B cell (primary cell): ENCODE results near the gene OR2T27. TPM values are rescaled to one million over a fixed set of nuclear protein-coding genes. Genes with fewer than 3 reads are reported as not detected.

Source experiments
- ATAC-seq: fragments of 200-7000 bp; cut with Tn5 transposase; one replicate; pipeline ENCODE4 v1.10.0; 2021; ENCODE audit warnings: low read depth, mild to moderate bottlenecking, moderate number of reproducible peaks, moderate library complexity
- CTCF ChIA-PET: fragments of 350-600 bp; sonication (Branson Sonifier 250); formaldehyde crosslinking; loops from one replicate; lab custom pipeline; 2021; ENCODE audit warnings: antibody characterized with exemption, inconsistent platforms; lab: Charles Lee
- POLR2A ChIA-PET: fragments of 350-600 bp; sonication (Branson Sonifier 250); formaldehyde crosslinking; loops from one replicate; lab custom pipeline; 2021; ENCODE audit warnings: antibody characterized with exemption; lab: Charles Lee
- DNase-seq: peaks from one replicate; pipeline ENCODE4 v3.0.0; 2013
- H2AFZ ChIP-seq: 2 replicates; pipeline ENCODE4 v1.6.1; 2012; ENCODE audit warnings: mild to moderate bottlenecking, low read depth, low read length; ENCODE audit not compliant: insufficient read depth, poor library complexity, severe bottlenecking
- H3K27ac ChIP-seq, 2 donors: 1 replicate in 1 of 2; 2 replicates in 1 of 2; pipeline ENCODE4 v1.5.1; 2012 to 2013; ENCODE audit warnings: low read length in 2 of 2, mild to moderate bottlenecking in 2 of 2, moderate library complexity in 1 of 2
- H3K27me3 ChIP-seq, 4 experiments: fragments of 200-600 bp in 1 of 4; sonication (generic) in 1 of 4; replicated peaks in 1 of 4; 1 replicate in 2 of 4; 2 replicates in 2 of 4; pipeline versions ENCODE4 v1.6.1 to v1.7.0; 2013 to 2016; ENCODE audit warnings: low read length in 3 of 4, mild to moderate bottlenecking in 2 of 4, mixed read lengths in 1 of 4, moderate library complexity in 1 of 4; ENCODE audit not compliant: insufficient read depth in 4 of 4, control insufficient read depth in 3 of 4; ENCODE audit errors: control extremely low read depth in 1 of 4
- H3K36me3 ChIP-seq, 2 experiments: replicated peaks in 1 of 2; 1 replicate in 1 of 2; 2 replicates in 1 of 2; pipeline versions ENCODE4 v1.6.1 to v1.7.1; 2013; ENCODE audit warnings: low read length in 1 of 2; ENCODE audit not compliant: insufficient read depth in 2 of 2, control insufficient read depth in 1 of 2; ENCODE audit errors: control extremely low read depth in 1 of 2, extremely low read depth in 1 of 2
- H3K4me1 ChIP-seq, 2 donors: fragments of 200-600 bp in 1 of 2; sonication (generic) in 1 of 2; 1 replicate in 1 of 2; 2 replicates in 1 of 2; pipeline versions ENCODE4 v1.5.1 to v1.6.1; 2013 to 2017; ENCODE audit warnings: low read length in 2 of 2; ENCODE audit not compliant: control insufficient read depth in 2 of 2, insufficient read depth in 2 of 2
- H3K4me2 ChIP-seq: replicated peaks from 2 replicates; pipeline ENCODE3; 2012; ENCODE audit warnings: mild to moderate bottlenecking, low read depth, low read length; ENCODE audit not compliant: poor library complexity, severe bottlenecking
- H3K4me3 ChIP-seq, 5 experiments: fragments of 200-600 bp in 1 of 5; sonication (generic) in 1 of 5; 1 replicate in 3 of 5; 2 replicates in 2 of 5; pipeline versions ENCODE4 v1.5.1 to v1.7.0; 2011 to 2016; ENCODE audit warnings: low read length in 4 of 5, mild to moderate bottlenecking in 4 of 5, low read depth in 2 of 5, control low read depth in 1 of 5, moderate library complexity in 1 of 5; ENCODE audit not compliant: insufficient read depth in 1 of 5; ENCODE audit errors: control extremely low read depth in 1 of 5, extremely low read depth in 1 of 5
- H3K79me2 ChIP-seq: fragments of 200-600 bp; sonication (generic); one replicate; pipeline ENCODE4 v1.6.0; 2016; ENCODE audit warnings: low read length; ENCODE audit not compliant: control insufficient read depth, insufficient read depth
- H3K9ac ChIP-seq: fragments of 200-600 bp; sonication (generic); 2 replicates; pipeline ENCODE4 v1.6.1; 2017; ENCODE audit warnings: mild to moderate bottlenecking, low read length, moderate library complexity
- H3K9me3 ChIP-seq, 3 donors: one replicate each; pipeline versions ENCODE4 v1.6.1 to v1.7.1; 2013; ENCODE audit warnings: low read length in 2 of 3; ENCODE audit not compliant: control insufficient read depth in 2 of 3, insufficient read depth in 1 of 3; ENCODE audit errors: control extremely low read depth in 1 of 3
- H4K20me1 ChIP-seq: 2 replicates; pipeline ENCODE4 v1.6.0; 2012; ENCODE audit warnings: mild to moderate bottlenecking, low read length; ENCODE audit not compliant: insufficient read depth, control insufficient read depth, poor library complexity, severe bottlenecking
- H3K27ac Mint-ChIP-seq: one replicate; pipeline ENCODE4 v1.8.0; 2021; ENCODE audit warnings: mixed read lengths
- H3K27me3 Mint-ChIP-seq: one replicate; pipeline ENCODE4 v1.8.0; 2021; ENCODE audit warnings: mixed read lengths
- H3K4me1 Mint-ChIP-seq: one replicate; pipeline ENCODE4 v1.8.0; 2021; ENCODE audit warnings: mixed read lengths
- H3K4me3 Mint-ChIP-seq: one replicate; pipeline ENCODE4 v1.8.0; 2021; ENCODE audit warnings: mixed read lengths
- H3K9me3 Mint-ChIP-seq: one replicate; pipeline ENCODE4 v1.8.0; 2022; ENCODE audit warnings: mixed read lengths; ENCODE audit not compliant: insufficient read depth
- CTCF ChIP-seq: fragments of 200-600 bp; IDR thresholded peaks from one replicate; pipeline ENCODE4 v1.8.0; 2022; ENCODE audit warnings: antibody characterized with exemption, mild to moderate bottlenecking
- EZH2 ChIP-seq: IDR thresholded peaks from 2 replicates; pipeline ENCODE4 v1.6.1; 2012; ENCODE audit warnings: borderline replicate concordance, low read depth, mild to moderate bottlenecking, moderate library complexity, low read length; ENCODE audit not compliant: insufficient read depth, poor library complexity, severe bottlenecking
- WGBS: methylation state at CpG from one replicate; pipeline ENCODE4 v1.1.5; 2013; ENCODE audit warnings: missing lambda C conversion rate; ENCODE audit not compliant: insufficient coverage; 5-methylcytosine and 5-hydroxymethylcytosine counted together
- intact Hi-C: fragments of 100-400 bp; cut with micrococcal nuclease; formaldehyde crosslinking; loops from one replicate; pipeline ENCODE4 v1.10.0; 2022
- polyA plus RNA-seq: library from polyadenylated mRNA; depleted of rRNA; stranded (reverse); fragments of >200 nt; gene quantifications from 2 replicates; pipeline ENCODE4 v1.2.3, GENCODE V29; 2012
- total RNA-seq, 2 donors: library from RNA; stranded (reverse); fragments of 120-200 nt in 1 of 2; gene quantifications; 1 replicate in 1 of 2; 2 replicates in 1 of 2; pipeline versions ENCODE4 v1.2.3 to v1.2.4, GENCODE V29; 2013 to 2022

Gene OR2T27
- total and polyA plus RNA-seq, 2 donors (not counting 1 experiment from before 2014, with no cell fraction given): 0.10 TPM; not detected in 1

GRCh38 chr1:248691567-248692155 lies 36.3 kb upstream of the OR2T27 start:
- no peak for DNase-seq
- POLR2A ChIA-PET: no interaction called here
- CTCF ChIA-PET: interaction anchor here (1.4 to 21.8 kb wide), 2 partner anchors 71 to 115 kb away, joined by 4 to 274 read pairs; no protein-coding TSS in a partner anchor
- intact Hi-C loops: no loop called here
- no peak overlapping the region for H3K4me3 ChIP-seq
- no peaks in the 10 kb centered on the region for H4K20me1 ChIP-seq
- peaks cover 2% of the 10 kb centered on the region for H3K9me3 Mint-ChIP-seq
- no peaks in the 10 kb centered on the region for H3K36me3 ChIP-seq
- H3K4me2 ChIP-seq: no peak overlapping the region
- ATAC-seq: no peak
- no peak overlapping the region for H2AFZ ChIP-seq
- no peaks in the 10 kb centered on the region for H3K27me3 ChIP-seq
- no peak overlapping the region for H3K27ac ChIP-seq
- peaks cover 21% of the 10 kb centered on the region for H3K4me1 Mint-ChIP-seq
- H3K27me3 Mint-ChIP-seq: no peaks in the 10 kb centered on the region
- TF ChIP-seq EZH2: no peak
- no peak for TF ChIP-seq CTCF
- no peaks in the 10 kb centered on the region for H3K79me2 ChIP-seq
- H3K4me1 ChIP-seq: peaks cover 7 to 13% of the 10 kb centered on the region in 2 donors
- H3K9me3 ChIP-seq: peaks cover 0 to 10% (median 2%) of the 10 kb centered on the region in 3 donors
- H3K27ac Mint-ChIP-seq: no peak overlapping the region
- WGBS: 95% methylated on average over 51 of the region's 51 CpGs
- no peak overlapping the region for H3K4me3 Mint-ChIP-seq
- no peak overlapping the region for H3K9ac ChIP-seq

GRCh38 chr1:248688527-248689298 lies 33.4 kb upstream of the OR2T27 start:
- WGBS: 69% methylated on average over 3 of the region's 4 CpGs
- ATAC-seq: peak; percentile 63
- H3K4me3 Mint-ChIP-seq: peak overlapping the region; percentile 40
- no peaks in the 10 kb centered on the region for H3K27me3 Mint-ChIP-seq
- no peaks in the 10 kb centered on the region for H3K79me2 ChIP-seq
- no peaks in the 10 kb centered on the region for H4K20me1 ChIP-seq
- H3K4me2 ChIP-seq: no peak overlapping the region
- H3K27me3 ChIP-seq: no peaks in the 10 kb centered on the region
- no peaks in the 10 kb centered on the region for H3K36me3 ChIP-seq
- H3K27ac Mint-ChIP-seq: peak overlapping the region; percentile 70
- no peak overlapping the region for H3K9ac ChIP-seq
- peaks cover 15% of the 10 kb centered on the region for H3K4me1 Mint-ChIP-seq
- DNase-seq: peak; percentile 14
- peaks cover 0 to 10% (median 2%) of the 10 kb centered on the region in 3 donors for H3K9me3 ChIP-seq
- CTCF ChIA-PET: interaction anchor here (1.3 to 21.8 kb wide), 5 partner anchors 9 to 118 kb away, joined by 3 to 274 read pairs (median 7); no protein-coding TSS in a partner anchor
- intact Hi-C loops: no loop called here
- H2AFZ ChIP-seq: peak overlapping the region; percentile 1
- POLR2A ChIA-PET: no interaction called here
- H3K4me3 ChIP-seq: no peak overlapping the region
- H3K9me3 Mint-ChIP-seq: peaks cover 2% of the 10 kb centered on the region
- H3K4me1 ChIP-seq: peaks cover 0 to 8% of the 10 kb centered on the region in 2 donors
- H3K27ac ChIP-seq: no peak overlapping the region
- TF ChIP-seq CTCF (no peak), EZH2 (no peak)
